Measurements from ENCODE around the gene ID3. TPM values are rescaled to one million over a fixed set of nuclear protein-coding genes. Genes with fewer than 3 reads are reported as not detected.
A peak's percentile ranks its signal among the peaks of the same experiment; 100 is the strongest.

The ID3 gene
- total RNA-seq, 1 donor from 2014 or later: 242 TPM

GRCh38 chr1:23526329-23527041 is 32.8 kb downstream of the ID3 start:
- DNase-seq (no peak), ATAC-seq (no peak)
- Histone ChIP-seq H3K9me3 (no peaks in the 10 kb centered on the region), H3K27me3 (no peaks in the 10 kb centered on the region), H3K4me3 (no peak overlapping the region), H3K27ac (no peak overlapping the region), H3K36me3 (no peaks in the 10 kb centered on the region), H3K4me1 (peaks cover 44% of the 10 kb centered on the region)
- intact Hi-C loops (cut with DNase I): no loop called here
- no peak for TF ChIP-seq CTCF (IDR thresholded peaks at IDR 0.05)

- intact Hi-C loops (cut with DNase I): no loop called here
- no peak for TF ChIP-seq CTCF (IDR thresholded peaks at IDR 0.05)
- Histone ChIP-seq H3K9me3 (no peaks in the 10 kb centered on the region), H3K36me3 (no peaks in the 10 kb centered on the region), H3K4me3 (no peak overlapping the region), H3K4me1 (peaks cover 39% of the 10 kb centered on the region), H3K27me3 (no peaks in the 10 kb centered on the region), H3K27ac (no peak overlapping the region)
- no peak for ATAC-seq
- DNase-seq: no peak
Measured at GRCh38 chr1:23525558-23526250, 33.6 kb downstream of the ID3 start.

GRCh38 chr1:23524716-23525401 is 34.4 kb downstream of the ID3 start:
- Histone ChIP-seq H3K4me3 (no peak overlapping the region), H3K27ac (no peak overlapping the region), H3K27me3 (no peaks in the 10 kb centered on the region), H3K36me3 (no peaks in the 10 kb centered on the region), H3K9me3 (no peaks in the 10 kb centered on the region), H3K4me1 (peaks cover 33% of the 10 kb centered on the region)
- peak; percentile 4 for ATAC-seq
- no peak for TF ChIP-seq CTCF (IDR thresholded peaks at IDR 0.05)
- intact Hi-C loops (cut with DNase I): no loop called here
- no peak for DNase-seq

GRCh38 chr1:23524163-23524562 is 35.1 kb downstream of the ID3 start:
- ATAC-seq (no peak), DNase-seq (no peak)
- H3K27me3 ChIP-seq: no peaks in the 10 kb centered on the region
- no peak for TF ChIP-seq CTCF (IDR thresholded peaks at IDR 0.05)
- no peak overlapping the region for H3K27ac ChIP-seq
- peaks cover 28% of the 10 kb centered on the region for H3K4me1 ChIP-seq
- no peak overlapping the region for H3K4me3 ChIP-seq
- no peaks in the 10 kb centered on the region for H3K9me3 ChIP-seq
- H3K36me3 ChIP-seq: no peaks in the 10 kb centered on the region
- intact Hi-C loops (cut with DNase I): no loop called here

GRCh38 chr1:23522244-23522982 is 36.9 kb downstream of the ID3 start:
- Histone ChIP-seq H3K4me1 (peaks cover 11% of the 10 kb centered on the region), H3K9me3 (no peaks in the 10 kb centered on the region), H3K27ac (no peak overlapping the region), H3K36me3 (no peaks in the 10 kb centered on the region), H3K4me3 (no peak overlapping the region), H3K27me3 (no peaks in the 10 kb centered on the region)
- TF ChIP-seq CTCF (IDR thresholded peaks at IDR 0.05): no peak
- DNase-seq (no peak), ATAC-seq (peak; percentile 52)
- intact Hi-C loops (cut with DNase I): no loop called here
